ENCODE data around the gene GPC6.

- TF ChIP-seq EZH2phosphoT487 (IDR thresholded peaks at IDR 0.05; ENCODE audit: borderline replicate concordance) (no peak), CTCF (conservative IDR thresholded peaks at IDR 0.05; ENCODE audit: low read length) (no peak)
Measured at GRCh38 chr13:93732186-93732585, 505.6 kb downstream of the GPC6 start.
